ENCODE data around the gene PROM1. TPM values are rescaled to one million over a fixed set of nuclear protein-coding genes. Genes with fewer than 3 reads are reported as not detected.

The PROM1 gene
- 7.2 TPM for total RNA-seq

GRCh38 chr4:16083241-16084191 lies at the start of gene PROM1:
PROM1 (minus strand) TSS chr4:16084023; CDS start chr4:16075906, 8,117 bp downstream.
- intact Hi-C loops (cut with DNase I), result loop anchor here (2.0 kb wide), 2 partner anchors 57 to 113 kb away; no protein-coding TSS in a partner anchor
- H3K27me3 ChIP-seq, result peaks cover 4% of the 10 kb centered on the region

GRCh38 chr4:16133406-16133805 lies 49.6 kb upstream of the PROM1 start:
- no peak for DNase-seq (ENCODE audit: low spot score in 2 of 2)
- no peak overlapping the region for H3K27ac ChIP-seq
- no peak for TF ChIP-seq CTCF (IDR thresholded peaks at IDR 0.05)
- no peaks in the 10 kb centered on the region for H3K4me1 ChIP-seq
- no peaks in the 10 kb centered on the region for H3K9me3 ChIP-seq
- H3K36me3 ChIP-seq, result no peaks in the 10 kb centered on the region
- no peak overlapping the region for H3K4me3 ChIP-seq
- H3K27me3 ChIP-seq, result no peaks in the 10 kb centered on the region
- intact Hi-C loops (cut with DNase I), result no loop called here

More at GRCh38 chr4:16083241-16084191, at the start of gene PROM1:
- TF ChIP-seq CTCF (IDR thresholded peaks at IDR 0.05), result no peak
- H3K4me3 ChIP-seq, result peak within 1 kb of the TSS; percentile 62 to 69
- no peaks in the 10 kb centered on the region for H3K4me1 ChIP-seq
- H3K9me3 ChIP-seq, result no peaks in the 10 kb centered on the region
- H3K27ac ChIP-seq, result no peak within 1 kb of the TSS
- no peaks in the 10 kb centered on the region for H3K36me3 ChIP-seq
- DNase-seq (ENCODE audit: low spot score in 2 of 2), result no peak

- intact Hi-C loops (cut with DNase I), result no loop called here
- TF ChIP-seq CTCF (IDR thresholded peaks at IDR 0.05), result no peak
- no peaks in the 10 kb centered on the region for H3K4me1 ChIP-seq
- no peaks in the 10 kb centered on the region for H3K9me3 ChIP-seq
- no peak overlapping the region for H3K27ac ChIP-seq
- no peaks in the 10 kb centered on the region for H3K36me3 ChIP-seq
- no peaks in the 10 kb centered on the region for H3K27me3 ChIP-seq
- DNase-seq (ENCODE audit: low spot score in 2 of 2), result no peak
- no peak overlapping the region for H3K4me3 ChIP-seq
Observed at GRCh38 chr4:16131293-16131692, 47.5 kb upstream of the PROM1 start.

- Histone ChIP-seq H3K27me3 (no peaks in the 10 kb centered on the region), H3K4me1 (no peaks in the 10 kb centered on the region), H3K36me3 (no peaks in the 10 kb centered on the region), H3K27ac (no peak overlapping the region), H3K4me3 (no peak overlapping the region), H3K9me3 (no peaks in the 10 kb centered on the region)
- intact Hi-C loops (cut with DNase I), result no loop called here
- TF ChIP-seq CTCF (IDR thresholded peaks at IDR 0.05), result no peak
- DNase-seq (ENCODE audit: low spot score in 2 of 2), result no peak
Observed at GRCh38 chr4:16129336-16129735, 45.5 kb upstream of the PROM1 start.

GRCh38 chr4:16126714-16127113 lies 42.9 kb upstream of the PROM1 start:
- intact Hi-C loops (cut with DNase I), result no loop called here
- no peak for TF ChIP-seq CTCF (IDR thresholded peaks at IDR 0.05)
- no peak for DNase-seq (ENCODE audit: low spot score in 2 of 2)
- Histone ChIP-seq H3K9me3 (no peaks in the 10 kb centered on the region), H3K4me1 (no peaks in the 10 kb centered on the region), H3K4me3 (no peak overlapping the region), H3K36me3 (no peaks in the 10 kb centered on the region), H3K27me3 (no peaks in the 10 kb centered on the region), H3K27ac (no peak overlapping the region)

Data from ascending aorta (tissue), 2 donors.